HCT116 (cell line): ENCODE measurements around the gene PLA2G2D. TPM values are rescaled to one million over a fixed set of nuclear protein-coding genes. Genes with fewer than 3 reads are reported as not detected.

Experiments used
- ATAC-seq: fragments of 200-7000 bp; cut with Tn5 transposase; 2 replicates; pipeline ENCODE4 v1.9.1; 2020; ENCODE audit warnings: mild to moderate bottlenecking, moderate library complexity
- BruUV-seq: library from RNA; stranded (reverse); fragments of 400-500 nt; replicated peaks from 2 replicates; lab custom pipeline; 2021; lab: Mats Ljungman, UMichigan
- CTCF ChIA-PET: fragments of 300-600 bp; sonication (Branson Sonifier 250); formaldehyde crosslinking; loops from one replicate; lab custom pipeline; 2021; ENCODE audit warnings: antibody characterized with exemption; lab: Charles Lee
- POLR2A ChIA-PET: fragments of 300-600, 350-600 bp; sonication (Branson Sonifier 250); formaldehyde crosslinking; loops from one replicate; lab custom pipeline; 2021; ENCODE audit warnings: antibody characterized with exemption; lab: Charles Lee
- RAD21 ChIA-PET, 2 experiments: fragments of 300-600 bp; sonication (Branson Sonifier 250); formaldehyde crosslinking; loops; one replicate each; lab custom pipeline; 2023; ENCODE audit warnings: low total read pairs in 2 of 2; ENCODE audit not compliant: uncharacterized antibody in 2 of 2, unreplicated experiment in 2 of 2, low non-redundant PET in 1 of 2; lab: Charles Lee
- DNase-seq: peaks from one replicate; pipeline ENCODE4 v3.0.0-alpha.2; 2010; ENCODE audit warnings: low read depth, low spot score
- H2AFZ ChIP-seq: fragments of 200-600 bp; shearing (Covaris generic), sonication (generic); 2 replicates; pipeline ENCODE4 v1.6.1; 2017; ENCODE audit warnings: low read depth, mixed run types, mixed read lengths, antibody characterized with exemption, low read length; ENCODE audit not compliant: poor library complexity, severe bottlenecking
- H3K27ac ChIP-seq: 2 replicates; pipeline ENCODE4 v1.5.1; 2012; ENCODE audit warnings: low read depth, low read length
- H3K27me3 ChIP-seq: fragments of 200-600 bp; sonication (generic); 2 replicates; pipeline ENCODE4 v1.6.1; 2016; ENCODE audit warnings: mixed run types, low read length, mixed read lengths; ENCODE audit not compliant: insufficient read depth
- H3K36me3 ChIP-seq, 2 experiments: fragments of 200-500 bp in 1 of 2; fragments of 200-600 bp in 1 of 2; sonication (Bioruptor generic) in 1 of 2; sonication (generic) in 1 of 2; 2 replicates each; pipeline versions ENCODE4 v1.5.1 to v1.6.1; 2014 to 2016; ENCODE audit warnings: low read length in 2 of 2, inconsistent platforms in 1 of 2, mixed read lengths in 1 of 2, mixed run types in 1 of 2; ENCODE audit not compliant: insufficient read depth in 2 of 2, control insufficient read depth in 1 of 2
- H3K4me1 ChIP-seq, 2 experiments: fragments of 200-600 bp in 1 of 2; sonication (generic) in 1 of 2; 2 replicates each; pipeline versions ENCODE4 v1.5.1 to v1.6.1; 2012 to 2017; ENCODE audit warnings: low read length in 2 of 2, inconsistent platforms in 1 of 2, mild to moderate bottlenecking in 1 of 2, mixed read lengths in 1 of 2, mixed run types in 1 of 2, moderate library complexity in 1 of 2; ENCODE audit not compliant: insufficient read depth in 2 of 2, control insufficient read depth in 1 of 2
- H3K4me2 ChIP-seq: fragments of 200-600 bp; sonication (generic); 2 replicates; pipeline ENCODE4 v1.6.1; 2017; ENCODE audit warnings: mixed run types, low read length, mixed read lengths
- H3K4me3 ChIP-seq, 2 experiments: fragments of 200-600 bp in 1 of 2; sonication (generic) in 1 of 2; replicated peaks in 1 of 2; 2 replicates each; pipeline ENCODE4 v1.5.1; 2011 to 2016; ENCODE audit warnings: low read length in 2 of 2, control low read depth in 1 of 2, low read depth in 1 of 2, mild to moderate bottlenecking in 1 of 2, mixed read lengths in 1 of 2, mixed run types in 1 of 2
- H3K79me2 ChIP-seq: fragments of 200-600 bp; sonication (generic); 2 replicates; pipeline ENCODE4 v1.6.1; 2017; ENCODE audit warnings: mild to moderate bottlenecking, mixed run types, low read length, moderate library complexity, mixed read lengths; ENCODE audit not compliant: insufficient read depth
- H3K9ac ChIP-seq: fragments of 200-600 bp; sonication (generic); 2 replicates; pipeline ENCODE4 v1.6.1; 2016; ENCODE audit warnings: low read length, mixed read lengths
- H3K9me2 ChIP-seq: fragments of 200-600 bp; sonication (generic), shearing (Covaris generic); 2 replicates; pipeline ENCODE4 v1.6.1; 2017; ENCODE audit warnings: mixed run types, mild to moderate bottlenecking, moderate library complexity; ENCODE audit not compliant: insufficient read depth
- H3K9me3 ChIP-seq, 2 experiments: fragments of 200-500 bp in 1 of 2; fragments of 200-600 bp in 1 of 2; sonication (Bioruptor generic) in 1 of 2; sonication (generic) in 1 of 2; 2 replicates each; pipeline ENCODE4 v1.6.1; 2014 to 2017; ENCODE audit warnings: low read length in 2 of 2, mixed read lengths in 2 of 2, inconsistent platforms in 1 of 2, low read depth in 1 of 2, mild to moderate bottlenecking in 1 of 2, mixed run types in 1 of 2, moderate library complexity in 1 of 2; ENCODE audit not compliant: control insufficient read depth in 1 of 2, insufficient read depth in 1 of 2
- H4K20me1 ChIP-seq: fragments of 200-600 bp; sonication (generic), shearing (Covaris generic); 2 replicates; pipeline ENCODE4 v1.6.1; 2017; ENCODE audit warnings: mixed run types, mild to moderate bottlenecking, moderate library complexity; ENCODE audit not compliant: insufficient read depth
- ATF3 ChIP-seq: IDR thresholded peaks from 2 replicates; pipeline ENCODE4 v1.6.1; 2012
- CTCF ChIP-seq, 3 experiments: fragments of 200-600 bp in 1 of 3; sonication (generic) in 1 of 3; IDR thresholded peaks in 2 of 3; conservative IDR thresholded peaks in 1 of 3; 2 replicates each; pipeline ENCODE4 v1.5.1; 2012 to 2017; ENCODE audit warnings: low read depth in 2 of 3, low read length in 2 of 3, antibody characterized with exemption in 1 of 3, borderline replicate concordance in 1 of 3, control low read depth in 1 of 3, mild to moderate bottlenecking in 1 of 3, mixed read lengths in 1 of 3, mixed run types in 1 of 3, moderate library complexity in 1 of 3; ENCODE audit not compliant: insufficient read depth in 1 of 3
- EZH2 ChIP-seq: fragments of 200-600 bp; sonication (generic); IDR thresholded peaks from 2 replicates; pipeline ENCODE4 v1.6.1; 2017; ENCODE audit warnings: antibody characterized with exemption, mixed run types
- FOSL1 ChIP-seq: IDR thresholded peaks from 2 replicates; pipeline ENCODE4 v1.6.1; 2012; ENCODE audit warnings: low read depth
- JUND ChIP-seq: IDR thresholded peaks from 2 replicates; pipeline ENCODE4 v1.6.1; 2012
- RAD21 ChIP-seq: IDR thresholded peaks from 2 replicates; pipeline ENCODE4 v1.6.1; 2012; ENCODE audit warnings: low read depth, mild to moderate bottlenecking
- SIN3A ChIP-seq: IDR thresholded peaks from 2 replicates; pipeline ENCODE4 v1.6.1; 2012; ENCODE audit warnings: low read depth
- ZFX ChIP-seq: fragments of 450-650 bp; IDR thresholded peaks from 2 replicates; pipeline ENCODE4 v1.6.1; 2017
- ZNF274 ChIP-seq: fragments of 200-500 bp; sonication (Bioruptor generic); IDR thresholded peaks from 2 replicates; pipeline ENCODE4 v1.6.1; 2014; ENCODE audit warnings: mild to moderate bottlenecking, low read depth, low read length, inconsistent platforms
- intact Hi-C: fragments of 100-400 bp; cut with micrococcal nuclease; formaldehyde crosslinking; loops from 2 replicates; pipeline ENCODE4 v1.10.0; 2022
- total RNA-seq: library from RNA; stranded (reverse); gene quantifications from one replicate; pipeline ENCODE4 v1.2.1, GENCODE V29; 2021; ENCODE audit not compliant: unreplicated experiment

The PLA2G2D gene
- total RNA-seq, 1 experiment from 2014 or later, result not detected

DNA sequence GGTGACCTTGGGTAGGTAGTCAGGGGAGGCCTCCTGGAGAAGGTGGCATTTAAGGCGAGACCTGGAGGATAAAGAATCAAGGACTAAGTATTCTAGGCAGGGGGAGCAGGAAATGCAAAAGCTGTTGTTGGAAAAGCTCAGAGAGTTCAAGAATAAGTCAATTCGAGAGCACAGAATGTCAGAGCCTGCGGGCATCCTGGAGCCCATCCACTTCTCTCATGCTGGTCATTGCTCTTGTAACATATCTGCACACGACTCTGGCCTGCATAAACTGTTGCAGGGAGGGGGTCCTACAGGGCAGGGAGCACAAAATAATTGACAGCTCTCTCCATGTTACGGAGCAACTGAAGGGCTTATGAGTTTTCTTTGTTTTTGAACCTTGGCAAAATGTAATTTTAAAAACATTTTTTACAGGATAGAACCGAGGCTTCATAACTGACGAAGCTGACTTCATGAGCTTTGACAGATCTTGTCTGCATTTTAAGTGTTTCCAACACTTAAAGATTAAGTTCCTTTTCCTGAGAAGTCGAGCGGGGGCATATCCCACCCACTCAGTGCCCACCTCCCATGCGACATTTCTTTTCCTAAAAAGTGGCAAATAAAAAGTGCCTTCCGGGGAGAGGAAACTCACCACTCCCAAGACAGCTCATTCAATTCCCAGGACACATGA lies 45.1 kb downstream of the PLA2G2D start (continued):
- no peak for TF ChIP-seq SIN3A

DNA sequence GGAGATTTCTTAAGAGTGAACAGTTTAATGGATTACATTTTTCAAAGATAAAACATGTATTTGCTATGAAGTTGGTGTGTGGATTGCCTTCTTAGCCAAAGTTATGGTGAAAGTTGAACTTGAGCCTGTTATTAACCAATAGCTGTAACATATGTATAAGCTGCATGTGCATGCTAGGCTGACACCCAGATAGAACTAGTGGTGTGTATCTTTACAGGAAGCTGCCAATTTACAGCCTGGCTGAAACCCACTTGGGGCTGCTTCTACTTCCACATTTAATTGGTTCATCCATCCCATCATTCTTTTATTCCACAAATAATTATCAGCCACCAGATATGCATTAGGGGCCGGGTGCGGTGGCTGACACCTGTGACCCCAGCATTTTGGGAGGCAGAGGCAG lies 46.1 kb downstream of the PLA2G2D start:
- RAD21 ChIA-PET, result no interaction called here

More for the DNA sequence above, 46.1 kb downstream of the PLA2G2D start:
- no peaks in the 10 kb centered on the region for H3K9me2 ChIP-seq
- H3K4me1 ChIP-seq, result no peaks in the 10 kb centered on the region
- H3K9ac ChIP-seq, result no peak overlapping the region
- no peaks in the 10 kb centered on the region for H3K9me3 ChIP-seq
- H2AFZ ChIP-seq, result no peak overlapping the region
- no TSS peak for BruUV-seq
- ATAC-seq (no peak), DNase-seq (no peak)
- no peaks in the 10 kb centered on the region for H3K36me3 ChIP-seq
- intact Hi-C loops, result no loop called here
- H4K20me1 ChIP-seq, result no peaks in the 10 kb centered on the region
- POLR2A ChIA-PET, result no interaction called here
- TF ChIP-seq ATF3 (no peak), JUND (no peak), ZFX (no peak), ZNF274 (no peak), CTCF (IDR thresholded peaks at IDR 0.05 in 2 of 3, conservative IDR thresholded peaks at IDR 0.05 in 1 of 3; ENCODE audit: borderline replicate concordance in 1 of 3, insufficient read depth in 1 of 3, low read depth in 2 of 3, low read length in 2 of 3) (no peak), FOSL1 (no peak), RAD21 (no peak), SIN3A (no peak), EZH2 (no peak)
- H3K79me2 ChIP-seq, result no peaks in the 10 kb centered on the region
- H3K27me3 ChIP-seq, result no peaks in the 10 kb centered on the region
- no peak overlapping the region for H3K4me2 ChIP-seq
- H3K4me3 ChIP-seq, result no peak overlapping the region
- H3K27ac ChIP-seq, result no peak overlapping the region
- CTCF ChIA-PET, result no interaction called here
